Measurements from ENCODE around the gene HTR4.

DNA sequence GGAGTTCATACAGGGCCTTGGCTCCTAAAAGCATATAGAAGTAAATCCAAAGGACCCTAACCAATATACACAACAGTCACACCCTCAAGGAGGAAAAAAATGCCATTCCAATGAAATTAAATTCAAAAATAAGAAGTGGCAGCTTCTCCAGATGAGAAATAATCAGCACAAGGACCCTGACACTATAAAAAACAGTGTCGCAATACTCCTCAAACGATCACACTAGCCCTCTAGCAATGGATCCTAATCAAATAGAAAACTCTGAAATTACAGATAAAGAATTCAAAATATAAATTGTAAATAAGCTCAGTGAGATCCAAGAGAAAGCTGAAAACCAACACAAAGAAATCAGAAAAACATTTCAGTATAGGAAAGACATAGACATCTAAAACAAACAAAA lies 33.5 kb upstream of the HTR4 start:
- TF ChIP-seq SUZ12 (IDR thresholded peaks at IDR 0.05), result no peak
- TF ChIP-seq HDGF (IDR thresholded peaks at IDR 0.05; ENCODE audit: borderline replicate concordance), result no peak

Measured in HEK293T (cell line).